H9 (cell line): ENCODE measurements around the gene SOCS1. TPM values are rescaled to one million over a fixed set of nuclear protein-coding genes. Genes with fewer than 3 reads are reported as not detected.

Source experiments
- DNase-seq: peaks from one replicate; pipeline ENCODE4 v3.0.0-alpha.2; 2017
- H2AFZ ChIP-seq: one replicate; pipeline ENCODE4 v1.6.1; 2013; ENCODE audit warnings: mild to moderate bottlenecking, low read length, control low read depth, moderate library complexity
- H2AK5ac ChIP-seq: 2 replicates; pipeline ENCODE4 v1.6.1; 2013; ENCODE audit warnings: low read length, control low read depth, mixed read lengths; ENCODE audit not compliant: insufficient read length
- H2BK120ac ChIP-seq: one replicate; pipeline ENCODE4 v1.6.1; 2013; ENCODE audit warnings: low read depth, mild to moderate bottlenecking, low read length, control low read depth, inconsistent platforms; ENCODE audit not compliant: poor library complexity, severe bottlenecking
- H2BK12ac ChIP-seq: 2 replicates; pipeline ENCODE4 v1.6.1; 2013; ENCODE audit warnings: low read length, control low read depth, mixed read lengths, low read depth; ENCODE audit not compliant: insufficient read length
- H2BK15ac ChIP-seq: 2 replicates; pipeline ENCODE4 v1.6.1; 2013; ENCODE audit warnings: low read depth, low read length, control low read depth
- H2BK20ac ChIP-seq: one replicate; pipeline ENCODE4 v1.6.1; 2013; ENCODE audit warnings: low read depth, mild to moderate bottlenecking, low read length, control low read depth, inconsistent platforms; ENCODE audit not compliant: poor library complexity, severe bottlenecking
- H2BK5ac ChIP-seq: 2 replicates; pipeline ENCODE4 v1.6.1; 2013; ENCODE audit warnings: low read length, control low read depth, mixed read lengths; ENCODE audit not compliant: insufficient read length
- H3K14ac ChIP-seq: 2 replicates; pipeline ENCODE4 v1.6.1; 2013; ENCODE audit warnings: low read length, control low read depth; ENCODE audit not compliant: insufficient read depth
- H3K18ac ChIP-seq: 2 replicates; pipeline ENCODE4 v1.6.1; 2013; ENCODE audit warnings: low read depth, mild to moderate bottlenecking, mixed read lengths, low read length, control low read depth; ENCODE audit not compliant: insufficient read length
- H3K23ac ChIP-seq: 2 replicates; pipeline ENCODE4 v1.6.1; 2013; ENCODE audit warnings: low read length, control low read depth, mixed read lengths, low read depth; ENCODE audit not compliant: insufficient read length
- H3K23me2 ChIP-seq: 2 replicates; pipeline ENCODE4 v1.6.1; 2013; ENCODE audit warnings: low read depth, mild to moderate bottlenecking, mixed read lengths, low read length, control low read depth; ENCODE audit not compliant: insufficient read length, poor library complexity, severe bottlenecking
- H3K27ac ChIP-seq: 2 replicates; pipeline ENCODE4 v1.5.1; 2013; ENCODE audit warnings: low read length, control low read depth, mixed read lengths, low read depth; ENCODE audit not compliant: insufficient read length
- H3K27me3 ChIP-seq: 2 replicates; pipeline ENCODE4 v1.6.1; 2013; ENCODE audit warnings: low read length, control low read depth, inconsistent platforms; ENCODE audit not compliant: insufficient read depth
- H3K4ac ChIP-seq: 2 replicates; pipeline ENCODE4 v1.6.1; 2013; ENCODE audit warnings: low read depth, mild to moderate bottlenecking, control low read depth, inconsistent platforms, low read length, moderate library complexity
- H3K4me1 ChIP-seq: 2 replicates; pipeline ENCODE4 v1.6.1; 2013; ENCODE audit warnings: low read length, control low read depth, inconsistent platforms; ENCODE audit not compliant: insufficient read depth
- H3K4me2 ChIP-seq: 2 replicates; pipeline ENCODE4 v1.6.1; 2013; ENCODE audit warnings: low read length, control low read depth, mixed read lengths; ENCODE audit not compliant: insufficient read length, insufficient read depth
- H3K56ac ChIP-seq: 2 replicates; pipeline ENCODE4 v1.6.1; 2013; ENCODE audit warnings: low read depth, mild to moderate bottlenecking, mixed read lengths, low read length, control low read depth; ENCODE audit not compliant: insufficient read length
- H3K79me1 ChIP-seq: 2 replicates; pipeline ENCODE4 v1.6.1; 2013; ENCODE audit warnings: low read depth, mild to moderate bottlenecking, moderate library complexity, low read length, control low read depth, inconsistent platforms; ENCODE audit not compliant: insufficient read depth, poor library complexity, severe bottlenecking
- H3K79me2 ChIP-seq: 2 replicates; pipeline ENCODE4 v1.6.1; 2013; ENCODE audit warnings: low read length, control low read depth, inconsistent platforms; ENCODE audit not compliant: insufficient read depth
- H3K9ac ChIP-seq: 2 replicates; pipeline ENCODE4 v1.6.1; 2013; ENCODE audit warnings: low read length, control low read depth, mixed read lengths; ENCODE audit not compliant: insufficient read length; ENCODE audit errors: extremely low read depth
- H3K9me3 ChIP-seq: one replicate; pipeline ENCODE4 v1.6.1; 2013; ENCODE audit warnings: low read depth, low read length, inconsistent platforms; ENCODE audit not compliant: control insufficient read depth
- H3T11ph ChIP-seq: one replicate; pipeline ENCODE4 v1.6.1; 2013; ENCODE audit warnings: mild to moderate bottlenecking, low read length, control low read depth, inconsistent platforms
- H4K20me1 ChIP-seq: one replicate; pipeline ENCODE4 v1.6.1; 2013; ENCODE audit not compliant: control insufficient read depth, insufficient read length, insufficient read depth
- H4K5ac ChIP-seq: 2 replicates; pipeline ENCODE4 v1.6.1; 2013; ENCODE audit warnings: low read depth, mild to moderate bottlenecking, mixed read lengths, low read length, control low read depth; ENCODE audit not compliant: insufficient read length
- H4K8ac ChIP-seq: replicated peaks from 2 replicates; pipeline ENCODE4 v1.6.1; 2013; ENCODE audit warnings: low read length, control low read depth, mixed read lengths, low read depth; ENCODE audit not compliant: insufficient read length
- H4K91ac ChIP-seq: 2 replicates; pipeline ENCODE4 v1.6.1; 2013; ENCODE audit warnings: low read depth, mild to moderate bottlenecking, moderate library complexity, mixed read lengths, low read length, control low read depth; ENCODE audit not compliant: insufficient read length
- H3K27ac Mint-ChIP-seq, 3 experiments: 2 replicates in 2 of 3; 3 replicates in 1 of 3; pipeline ENCODE4 v1.8.0; 2020 to 2021; ENCODE audit warnings: mixed read lengths in 3 of 3, mild to moderate bottlenecking in 1 of 3, moderate library complexity in 1 of 3
- H3K27me3 Mint-ChIP-seq: 2 replicates; pipeline ENCODE4 v1.8.0; 2021; ENCODE audit warnings: low read depth, mild to moderate bottlenecking, moderate library complexity, mixed read lengths
- H3K36me3 Mint-ChIP-seq, 3 experiments: 2 replicates in 2 of 3; 3 replicates in 1 of 3; pipeline ENCODE4 v1.8.0; 2020 to 2021; ENCODE audit warnings: low read depth in 3 of 3, mixed read lengths in 3 of 3; ENCODE audit not compliant: insufficient read depth in 1 of 3
- H3K4me1 Mint-ChIP-seq, 2 experiments: 2 replicates each; pipeline ENCODE4 v1.8.0; 2020; ENCODE audit warnings: mixed read lengths in 2 of 2
- H3K4me3 Mint-ChIP-seq, 2 experiments: 2 replicates in 1 of 2; 3 replicates in 1 of 2; pipeline ENCODE4 v1.8.0; 2020 to 2021; ENCODE audit warnings: mild to moderate bottlenecking in 2 of 2, mixed read lengths in 2 of 2, moderate library complexity in 1 of 2
- H3K9me3 Mint-ChIP-seq, 2 experiments: 2 replicates in 1 of 2; 3 replicates in 1 of 2; pipeline ENCODE4 v1.8.0; 2020; ENCODE audit warnings: mild to moderate bottlenecking in 2 of 2, mixed read lengths in 2 of 2, moderate library complexity in 1 of 2
- WGBS: extraction: QIAGEN DNeasy Blood & Tissue Kit; methylation state at CpG from one replicate; pipeline ENCODE4 v1.1.7; 2013; ENCODE audit warnings: missing lambda C conversion rate, low lambda C conversion rate, mixed read lengths; ENCODE audit not compliant: insufficient read length; ENCODE audit errors: extremely low coverage; 5-methylcytosine and 5-hydroxymethylcytosine counted together
- total RNA-seq: library from RNA; stranded (reverse); gene quantifications from 2 replicates; pipeline ENCODE4 v1.2.1, GENCODE V29; 2021
- TF ChIP-seq, protein P1 (sequence below): fragments of 200-600 bp; sonication (generic); conservative IDR thresholded peaks from 3 replicates; pipeline ENCODE4 v1.8.0; 2021; ENCODE audit warnings: antibody characterized with exemption, mild to moderate bottlenecking

The SOCS1 gene
- total RNA-seq, 1 experiment from 2014 or later, result 11.0 TPM

DNA sequence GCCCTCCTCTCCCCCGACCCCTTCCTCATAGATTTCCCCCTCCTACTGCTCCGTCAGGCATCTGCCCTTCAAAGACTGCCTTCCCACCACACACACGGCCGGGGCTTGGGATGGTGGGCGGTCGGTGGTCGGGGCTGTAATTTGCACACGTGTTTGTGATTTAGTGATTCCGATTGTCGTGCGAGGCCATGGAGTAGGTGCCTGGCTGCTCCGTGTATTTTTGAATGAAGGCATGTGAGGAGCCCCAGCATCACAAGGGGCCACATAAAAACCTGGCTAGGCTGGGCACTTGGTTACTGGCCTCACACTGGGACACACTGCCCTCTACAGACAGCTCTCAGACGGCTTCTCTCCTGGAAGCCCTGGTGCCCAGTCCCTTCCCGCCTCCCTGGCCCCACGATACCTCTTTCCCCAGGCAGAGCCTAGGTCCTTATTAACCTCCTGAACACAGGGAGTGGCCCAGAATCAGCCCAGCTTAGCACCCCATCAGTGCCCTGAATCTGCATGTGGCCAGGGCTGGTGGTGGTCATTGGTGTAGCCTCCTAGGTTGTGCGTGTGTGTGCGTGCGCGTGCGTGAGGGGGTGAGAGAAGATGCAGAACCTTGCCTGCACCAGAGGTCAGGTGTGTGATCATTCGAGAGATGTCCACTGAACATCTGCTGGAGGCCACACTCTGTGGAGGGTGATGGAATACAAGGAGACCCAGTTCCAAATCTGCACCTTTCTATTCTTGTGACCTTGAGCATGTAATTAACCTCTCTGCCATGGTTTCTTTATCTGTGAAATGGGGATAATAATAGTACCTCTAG is 1.3 kb upstream of the SOCS1 start:
- Histone ChIP-seq H3K27me3 (no peaks in the 10 kb centered on the region), H3K56ac (no peak overlapping the region), H4K5ac (no peak overlapping the region), H3K4ac (no peak overlapping the region), H4K91ac (no peak overlapping the region), H2BK5ac (no peak overlapping the region), H3K9me3 (no peaks in the 10 kb centered on the region), H3K4me1 (peaks cover 5% of the 10 kb centered on the region; the same call in 1 of the 2 replicates), H3T11ph (no peak overlapping the region), H3K27ac (no peak overlapping the region), H2AK5ac (no peak overlapping the region), H2BK15ac (no peak overlapping the region), H4K20me1 (peaks cover 5% of the 10 kb centered on the region), H3K79me1 (no peaks in the 10 kb centered on the region), H3K4me2 (peak overlapping the region; percentile 78), H2BK12ac (no peak overlapping the region), H3K23ac (no peak overlapping the region), H2BK20ac (no peak overlapping the region), H3K14ac (no peak overlapping the region), H3K79me2 (peaks cover 10% of the 10 kb centered on the region; the same call in 1 of the 2 replicates), H2BK120ac (no peak overlapping the region), H4K8ac (no peak overlapping the region), H3K23me2 (peaks cover 9% of the 10 kb centered on the region), H3K9ac (peak overlapping the region; percentile 9), H2AFZ (no peak overlapping the region), H3K18ac (no peak overlapping the region)
- peak; percentile 88 for DNase-seq
- no CpG with 5 or more reads among the region's 21 CpGs for WGBS
- no peaks in the 10 kb centered on the region for H3K9me3 Mint-ChIP-seq
- no peaks in the 10 kb centered on the region; the same call in 1 of the 2 replicates for H3K27me3 Mint-ChIP-seq
- peak overlapping the region; percentile 87 to 89 for H3K4me3 Mint-ChIP-seq
- TF ChIP-seq, protein P1, sequence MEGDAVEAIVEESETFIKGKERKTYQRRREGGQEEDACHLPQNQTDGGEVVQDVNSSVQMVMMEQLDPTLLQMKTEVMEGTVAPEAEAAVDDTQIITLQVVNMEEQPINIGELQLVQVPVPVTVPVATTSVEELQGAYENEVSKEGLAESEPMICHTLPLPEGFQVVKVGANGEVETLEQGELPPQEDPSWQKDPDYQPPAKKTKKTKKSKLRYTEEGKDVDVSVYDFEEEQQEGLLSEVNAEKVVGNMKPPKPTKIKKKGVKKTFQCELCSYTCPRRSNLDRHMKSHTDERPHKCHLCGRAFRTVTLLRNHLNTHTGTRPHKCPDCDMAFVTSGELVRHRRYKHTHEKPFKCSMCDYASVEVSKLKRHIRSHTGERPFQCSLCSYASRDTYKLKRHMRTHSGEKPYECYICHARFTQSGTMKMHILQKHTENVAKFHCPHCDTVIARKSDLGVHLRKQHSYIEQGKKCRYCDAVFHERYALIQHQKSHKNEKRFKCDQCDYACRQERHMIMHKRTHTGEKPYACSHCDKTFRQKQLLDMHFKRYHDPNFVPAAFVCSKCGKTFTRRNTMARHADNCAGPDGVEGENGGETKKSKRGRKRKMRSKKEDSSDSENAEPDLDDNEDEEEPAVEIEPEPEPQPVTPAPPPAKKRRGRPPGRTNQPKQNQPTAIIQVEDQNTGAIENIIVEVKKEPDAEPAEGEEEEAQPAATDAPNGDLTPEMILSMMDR, result peak; percentile 79
- peaks cover 5 to 13% (median 8%) of the 10 kb centered on the region in 3 experiments; a peak in 5 of 7 replicates for H3K36me3 Mint-ChIP-seq
- H3K27ac Mint-ChIP-seq, result 0 out of 7 replicates have a peak overlapping the region, but pooled peaks of 1 of the 3 experiments have one; percentile 72
- H3K4me1 Mint-ChIP-seq, result peaks cover 27 to 31% of the 10 kb centered on the region in 2 experiments
